AG09319 (cell line): ENCODE data around the gene ENTPD2.

Experiments
- DNase-seq: peaks from one replicate; pipeline ENCODE4 v3.0.0-alpha.2; 2010; ENCODE audit warnings: low read depth; ENCODE audit errors: extremely low read depth
- CTCF ChIP-seq: IDR thresholded peaks from 2 replicates; pipeline ENCODE4 v1.5.1; 2011; ENCODE audit warnings: low read depth, mild to moderate bottlenecking, inconsistent platforms, low read length, moderate library complexity

The ENTPD2 gene

DNA sequence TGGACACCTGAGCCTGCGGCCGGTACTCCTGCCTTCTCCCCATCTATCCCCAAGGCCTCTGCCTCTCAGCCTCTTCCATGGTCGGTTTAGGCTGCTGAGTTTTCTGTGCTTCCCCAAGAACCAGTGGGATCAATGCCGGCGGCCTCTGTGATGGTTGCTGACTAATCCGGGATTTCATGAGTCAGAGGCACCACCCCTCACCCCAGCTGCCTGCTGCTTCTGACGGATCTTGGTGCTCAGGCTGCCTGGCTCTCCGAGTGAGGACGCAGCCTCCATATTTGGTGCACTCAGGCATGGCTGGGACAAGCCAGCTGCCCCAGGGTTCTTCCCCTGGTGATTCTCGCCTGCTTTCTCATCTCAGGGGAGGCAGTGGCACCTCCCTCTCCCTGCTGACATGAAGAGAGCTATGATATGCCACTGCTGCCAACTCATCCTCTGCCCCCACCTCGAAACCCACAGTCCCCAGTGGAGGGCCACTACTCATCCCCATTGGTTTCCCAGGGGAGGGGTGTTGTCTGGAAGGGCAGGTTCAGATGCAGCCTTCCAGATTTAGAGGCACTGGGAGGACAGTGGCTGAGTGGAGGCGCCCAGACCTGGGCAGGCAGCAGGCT, 29.6 kb upstream of the ENTPD2 start:
- peak; percentile 77 for DNase-seq

DNA sequence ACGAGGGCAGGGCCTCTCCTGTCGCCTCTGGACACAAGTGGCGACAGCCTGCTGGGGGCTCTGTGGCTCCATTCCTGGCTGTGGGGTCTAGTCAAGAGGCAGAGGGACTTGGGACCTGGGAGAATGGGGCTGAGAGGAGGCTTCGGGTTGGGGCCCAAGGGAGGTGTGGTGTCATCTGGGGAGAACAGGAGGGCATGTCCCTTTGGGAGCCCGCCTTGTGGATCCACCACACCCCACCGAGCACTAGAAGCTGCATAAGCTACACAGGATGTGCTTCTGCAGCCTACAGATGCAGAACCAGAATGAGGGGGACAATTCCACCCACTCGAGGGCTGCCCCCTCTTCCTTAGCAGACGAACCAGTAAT, 29.0 kb upstream of the ENTPD2 start:
- no peak for TF ChIP-seq CTCF
- no peak for DNase-seq

More for the DNA sequence above, 29.6 kb upstream of the ENTPD2 start:
- no peak for TF ChIP-seq CTCF

DNA sequence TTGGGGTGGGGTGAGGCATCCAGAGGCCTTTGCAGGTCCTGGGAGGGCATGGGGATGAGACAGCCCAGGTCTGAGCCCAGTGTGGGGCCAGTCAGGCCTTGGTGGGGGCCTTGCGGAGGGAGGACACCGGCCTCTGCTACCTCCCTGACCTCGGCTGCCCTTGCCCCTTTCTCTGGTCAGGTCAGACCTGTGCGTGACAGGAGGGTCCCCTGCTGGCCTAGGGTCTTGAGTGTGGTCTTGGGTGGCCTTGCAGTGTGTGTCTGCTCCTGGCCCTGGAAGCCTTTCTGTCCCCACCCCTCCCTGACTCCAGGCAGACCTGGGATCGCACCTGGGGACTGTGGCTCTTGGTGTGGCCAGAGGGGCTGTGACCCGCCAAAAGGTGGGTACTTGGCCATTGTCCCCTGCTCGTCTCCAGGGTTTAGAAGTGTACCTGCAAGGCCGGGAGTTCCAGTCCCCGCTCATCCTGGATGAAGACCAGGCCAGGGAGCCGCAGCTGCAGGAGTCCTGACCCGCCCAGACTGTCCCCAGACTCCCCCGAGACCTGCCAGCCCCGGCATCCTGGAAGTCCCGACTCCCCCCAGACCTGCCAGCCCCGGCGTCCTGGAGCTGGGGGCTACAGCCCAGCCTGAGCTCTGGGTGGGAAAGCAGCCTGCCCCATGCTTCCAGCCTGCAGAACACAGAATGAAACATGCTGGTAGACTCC, 28.5 kb upstream of the ENTPD2 start:
- DNase-seq: no peak
- TF ChIP-seq CTCF: no peak

GRCh38 chr9:137080260-137081122, 26.6 kb upstream of the ENTPD2 start:
- no peak for DNase-seq
- no peak for TF ChIP-seq CTCF

DNA sequence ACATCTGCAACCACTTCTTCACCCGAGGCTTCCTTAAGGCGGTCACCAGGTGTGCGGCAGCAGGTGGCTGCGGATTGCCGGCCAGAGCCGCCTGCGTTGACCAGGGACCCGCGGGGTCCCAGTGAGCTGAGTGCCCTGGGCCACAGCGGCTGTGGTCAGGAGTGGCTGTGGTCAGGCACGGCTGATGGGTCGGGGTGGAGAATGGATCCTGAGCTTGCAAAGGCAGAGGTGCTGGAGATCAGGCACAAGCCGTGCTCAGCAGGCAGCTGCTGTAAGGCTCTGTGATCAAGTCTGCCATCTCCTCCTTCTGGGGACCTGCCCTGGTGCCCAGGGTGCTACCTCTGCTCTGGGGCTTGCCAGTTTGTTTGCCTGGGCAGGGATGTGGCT, 25.5 kb upstream of the ENTPD2 start:
- no peak for TF ChIP-seq CTCF
- DNase-seq: no peak

DNA sequence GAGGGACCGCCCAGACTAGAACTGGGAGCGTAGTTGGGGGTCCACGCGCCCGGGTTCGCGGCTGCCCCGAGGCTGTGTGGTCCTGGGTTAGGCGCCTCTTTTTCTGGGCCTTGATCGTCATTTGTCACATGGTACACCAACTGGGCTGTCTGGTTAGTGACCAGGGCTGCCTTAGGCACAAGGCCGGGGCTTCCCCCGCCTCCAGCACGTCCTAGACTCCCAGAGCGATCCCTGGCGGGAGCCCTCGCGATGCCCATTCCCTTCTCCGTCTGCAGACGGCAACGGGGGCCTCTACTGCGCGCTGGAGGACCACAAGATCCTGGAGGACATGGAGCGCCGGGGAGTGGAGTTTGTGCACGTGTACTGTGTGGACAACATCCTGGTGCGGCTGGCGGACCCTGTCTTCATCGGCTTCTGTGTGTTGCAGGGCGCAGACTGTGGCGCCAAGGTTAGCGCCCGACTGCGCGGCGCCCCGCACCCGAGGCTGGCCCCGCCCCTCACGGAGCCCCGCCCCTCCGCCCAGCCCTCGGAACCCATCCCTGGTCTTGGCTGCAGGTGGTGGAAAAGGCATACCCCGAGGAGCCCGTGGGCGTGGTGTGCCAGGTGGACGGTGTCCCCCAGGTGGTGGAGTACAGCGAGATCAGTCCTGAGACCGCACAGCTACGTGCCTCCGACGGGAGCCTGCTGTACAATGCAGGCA, 25.0 kb upstream of the ENTPD2 start:
- no peak for DNase-seq
- no peak for TF ChIP-seq CTCF
